ENCODE measurements around the gene RPIA. TPM values are rescaled to one million over a fixed set of nuclear protein-coding genes. Genes with fewer than 3 reads are reported as not detected.
A peak's percentile ranks its signal among the peaks of the same experiment; 100 is the strongest.

The RPIA gene
- total and polyA plus RNA-seq, 9 of the 15 experiments (the other 6 are each of a cell fraction or from before 2014, with no cell fraction given) = 7.8 to 41.2 (median 25.8) TPM

DNA sequence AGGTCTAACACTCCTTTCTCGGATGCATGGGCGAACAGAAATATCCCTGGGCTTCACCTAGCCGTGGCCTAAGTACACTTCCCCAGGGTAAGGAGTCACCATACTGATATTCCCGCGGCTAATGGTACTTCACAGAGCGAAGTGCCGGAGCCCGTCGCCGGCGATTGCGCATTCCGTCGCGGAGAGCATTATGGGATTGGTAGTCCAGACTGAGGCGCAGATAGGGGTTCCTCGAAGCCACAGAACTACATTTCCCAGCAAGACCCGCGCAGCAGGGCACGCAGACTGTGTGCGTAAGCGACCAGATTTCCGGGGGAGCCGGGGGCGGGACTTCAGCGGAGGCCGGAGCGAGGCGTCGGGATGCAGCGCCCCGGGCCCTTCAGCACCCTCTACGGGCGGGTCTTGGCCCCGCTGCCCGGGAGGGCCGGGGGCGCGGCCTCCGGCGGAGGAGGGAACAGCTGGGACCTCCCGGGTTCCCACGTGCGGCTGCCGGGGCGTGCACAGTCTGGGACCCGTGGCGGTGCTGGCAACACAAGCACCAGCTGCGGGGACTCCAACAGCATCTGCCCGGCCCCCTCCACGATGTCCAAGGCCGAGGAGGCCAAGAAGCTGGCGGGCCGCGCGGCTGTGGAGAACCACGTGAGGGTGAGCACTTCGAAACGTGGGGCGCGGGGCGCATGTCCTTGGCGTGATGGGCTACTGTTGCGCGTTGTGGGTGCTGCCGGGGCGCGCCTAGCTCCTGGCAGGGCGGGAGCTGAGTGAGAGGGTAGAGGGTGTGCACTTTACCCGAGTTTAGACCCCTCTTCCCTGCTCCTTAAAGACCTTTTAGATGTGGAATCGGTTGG lies at the start of gene RPIA (continued):
- no peak for TF ChIP-seq NCOR1 (IDR thresholded peaks at IDR 0.05)
- TF ChIP-seq, protein P1, sequence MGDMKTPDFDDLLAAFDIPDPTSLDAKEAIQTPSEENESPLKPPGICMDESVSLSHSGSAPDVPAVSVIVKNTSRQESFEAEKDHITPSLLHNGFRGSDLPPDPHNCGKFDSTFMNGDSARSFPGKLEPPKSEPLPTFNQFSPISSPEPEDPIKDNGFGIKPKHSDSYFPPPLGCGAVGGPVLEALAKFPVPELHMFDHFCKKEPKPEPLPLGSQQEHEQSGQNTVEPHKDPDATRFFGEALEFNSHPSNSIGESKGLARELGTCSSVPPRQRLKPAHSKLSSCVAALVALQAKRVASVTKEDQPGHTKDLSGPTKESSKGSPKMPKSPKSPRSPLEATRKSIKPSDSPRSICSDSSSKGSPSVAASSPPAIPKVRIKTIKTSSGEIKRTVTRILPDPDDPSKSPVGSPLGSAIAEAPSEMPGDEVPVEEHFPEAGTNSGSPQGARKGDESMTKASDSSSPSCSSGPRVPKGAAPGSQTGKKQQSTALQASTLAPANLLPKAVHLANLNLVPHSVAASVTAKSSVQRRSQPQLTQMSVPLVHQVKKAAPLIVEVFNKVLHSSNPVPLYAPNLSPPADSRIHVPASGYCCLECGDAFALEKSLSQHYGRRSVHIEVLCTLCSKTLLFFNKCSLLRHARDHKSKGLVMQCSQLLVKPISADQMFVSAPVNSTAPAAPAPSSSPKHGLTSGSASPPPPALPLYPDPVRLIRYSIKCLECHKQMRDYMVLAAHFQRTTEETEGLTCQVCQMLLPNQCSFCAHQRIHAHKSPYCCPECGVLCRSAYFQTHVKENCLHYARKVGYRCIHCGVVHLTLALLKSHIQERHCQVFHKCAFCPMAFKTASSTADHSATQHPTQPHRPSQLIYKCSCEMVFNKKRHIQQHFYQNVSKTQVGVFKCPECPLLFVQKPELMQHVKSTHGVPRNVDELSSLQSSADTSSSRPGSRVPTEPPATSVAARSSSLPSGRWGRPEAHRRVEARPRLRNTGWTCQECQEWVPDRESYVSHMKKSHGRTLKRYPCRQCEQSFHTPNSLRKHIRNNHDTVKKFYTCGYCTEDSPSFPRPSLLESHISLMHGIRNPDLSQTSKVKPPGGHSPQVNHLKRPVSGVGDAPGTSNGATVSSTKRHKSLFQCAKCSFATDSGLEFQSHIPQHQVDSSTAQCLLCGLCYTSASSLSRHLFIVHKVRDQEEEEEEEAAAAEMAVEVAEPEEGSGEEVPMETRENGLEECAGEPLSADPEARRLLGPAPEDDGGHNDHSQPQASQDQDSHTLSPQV (IDR thresholded peaks at IDR 0.05) = peak; percentile 86
- TF ChIP-seq, protein P2, sequence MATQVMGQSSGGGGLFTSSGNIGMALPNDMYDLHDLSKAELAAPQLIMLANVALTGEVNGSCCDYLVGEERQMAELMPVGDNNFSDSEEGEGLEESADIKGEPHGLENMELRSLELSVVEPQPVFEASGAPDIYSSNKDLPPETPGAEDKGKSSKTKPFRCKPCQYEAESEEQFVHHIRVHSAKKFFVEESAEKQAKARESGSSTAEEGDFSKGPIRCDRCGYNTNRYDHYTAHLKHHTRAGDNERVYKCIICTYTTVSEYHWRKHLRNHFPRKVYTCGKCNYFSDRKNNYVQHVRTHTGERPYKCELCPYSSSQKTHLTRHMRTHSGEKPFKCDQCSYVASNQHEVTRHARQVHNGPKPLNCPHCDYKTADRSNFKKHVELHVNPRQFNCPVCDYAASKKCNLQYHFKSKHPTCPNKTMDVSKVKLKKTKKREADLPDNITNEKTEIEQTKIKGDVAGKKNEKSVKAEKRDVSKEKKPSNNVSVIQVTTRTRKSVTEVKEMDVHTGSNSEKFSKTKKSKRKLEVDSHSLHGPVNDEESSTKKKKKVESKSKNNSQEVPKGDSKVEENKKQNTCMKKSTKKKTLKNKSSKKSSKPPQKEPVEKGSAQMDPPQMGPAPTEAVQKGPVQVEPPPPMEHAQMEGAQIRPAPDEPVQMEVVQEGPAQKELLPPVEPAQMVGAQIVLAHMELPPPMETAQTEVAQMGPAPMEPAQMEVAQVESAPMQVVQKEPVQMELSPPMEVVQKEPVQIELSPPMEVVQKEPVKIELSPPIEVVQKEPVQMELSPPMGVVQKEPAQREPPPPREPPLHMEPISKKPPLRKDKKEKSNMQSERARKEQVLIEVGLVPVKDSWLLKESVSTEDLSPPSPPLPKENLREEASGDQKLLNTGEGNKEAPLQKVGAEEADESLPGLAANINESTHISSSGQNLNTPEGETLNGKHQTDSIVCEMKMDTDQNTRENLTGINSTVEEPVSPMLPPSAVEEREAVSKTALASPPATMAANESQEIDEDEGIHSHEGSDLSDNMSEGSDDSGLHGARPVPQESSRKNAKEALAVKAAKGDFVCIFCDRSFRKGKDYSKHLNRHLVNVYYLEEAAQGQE (IDR thresholded peaks at IDR 0.05; ENCODE audit: borderline replicate concordance) = peak; percentile 37
- TF ChIP-seq, protein P2 (CRISPR knock-in tag; IDR thresholded peaks at IDR 0.05; ENCODE audit: low read depth) = no peak
- TF ChIP-seq ZNF3 (CRISPR knock-in tag; IDR thresholded peaks at IDR 0.05) = no peak
- peak; percentile 99 for TF ChIP-seq CREB1 (IDR thresholded peaks at IDR 0.05)
- TF ChIP-seq CREB1 (CRISPR knock-in tag; IDR thresholded peaks at IDR 0.05) = peak; percentile 97
- no peak for TF ChIP-seq ZBTB8A (IDR thresholded peaks at IDR 0.05; ENCODE audit: partially characterized antibody)
- no peak for TF ChIP-seq TAL1 (IDR thresholded peaks at IDR 0.05)
- TF ChIP-seq COPS2 (conservative IDR thresholded peaks at IDR 0.05) = no peak
- no peak for TF ChIP-seq ZSCAN29 (IDR thresholded peaks at IDR 0.05)
- TF ChIP-seq, protein P3, sequence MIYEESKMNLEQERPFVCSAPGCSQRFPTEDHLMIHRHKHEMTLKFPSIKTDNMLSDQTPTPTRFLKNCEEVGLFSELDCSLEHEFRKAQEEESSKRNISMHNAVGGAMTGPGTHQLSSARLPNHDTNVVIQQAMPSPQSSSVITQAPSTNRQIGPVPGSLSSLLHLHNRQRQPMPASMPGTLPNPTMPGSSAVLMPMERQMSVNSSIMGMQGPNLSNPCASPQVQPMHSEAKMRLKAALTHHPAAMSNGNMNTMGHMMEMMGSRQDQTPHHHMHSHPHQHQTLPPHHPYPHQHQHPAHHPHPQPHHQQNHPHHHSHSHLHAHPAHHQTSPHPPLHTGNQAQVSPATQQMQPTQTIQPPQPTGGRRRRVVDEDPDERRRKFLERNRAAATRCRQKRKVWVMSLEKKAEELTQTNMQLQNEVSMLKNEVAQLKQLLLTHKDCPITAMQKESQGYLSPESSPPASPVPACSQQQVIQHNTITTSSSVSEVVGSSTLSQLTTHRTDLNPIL (CRISPR knock-in tag; IDR thresholded peaks at IDR 0.05) = no peak
- TF ChIP-seq CEBPB (tag; IDR thresholded peaks at IDR 0.05) = peak; percentile 73
- TF ChIP-seq KLF16 (IDR thresholded peaks at IDR 0.05) = 0 out of 2 replicates have a peak, but pooled peaks have one; percentile 54
- no peak for TF ChIP-seq HMG20B (CRISPR knock-in tag; IDR thresholded peaks at IDR 0.05)
